ENCODE results near the gene TNS3.

- no peak for TF ChIP-seq POLR2A (IDR thresholded peaks at IDR 0.05)
- TF ChIP-seq, protein P1, sequence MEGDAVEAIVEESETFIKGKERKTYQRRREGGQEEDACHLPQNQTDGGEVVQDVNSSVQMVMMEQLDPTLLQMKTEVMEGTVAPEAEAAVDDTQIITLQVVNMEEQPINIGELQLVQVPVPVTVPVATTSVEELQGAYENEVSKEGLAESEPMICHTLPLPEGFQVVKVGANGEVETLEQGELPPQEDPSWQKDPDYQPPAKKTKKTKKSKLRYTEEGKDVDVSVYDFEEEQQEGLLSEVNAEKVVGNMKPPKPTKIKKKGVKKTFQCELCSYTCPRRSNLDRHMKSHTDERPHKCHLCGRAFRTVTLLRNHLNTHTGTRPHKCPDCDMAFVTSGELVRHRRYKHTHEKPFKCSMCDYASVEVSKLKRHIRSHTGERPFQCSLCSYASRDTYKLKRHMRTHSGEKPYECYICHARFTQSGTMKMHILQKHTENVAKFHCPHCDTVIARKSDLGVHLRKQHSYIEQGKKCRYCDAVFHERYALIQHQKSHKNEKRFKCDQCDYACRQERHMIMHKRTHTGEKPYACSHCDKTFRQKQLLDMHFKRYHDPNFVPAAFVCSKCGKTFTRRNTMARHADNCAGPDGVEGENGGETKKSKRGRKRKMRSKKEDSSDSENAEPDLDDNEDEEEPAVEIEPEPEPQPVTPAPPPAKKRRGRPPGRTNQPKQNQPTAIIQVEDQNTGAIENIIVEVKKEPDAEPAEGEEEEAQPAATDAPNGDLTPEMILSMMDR (IDR thresholded peaks at IDR 0.05), result no peak
These were observed 196.3 kb downstream of the TNS3 start for GRCh38 chr7:47385536-47386125.

Measured in uterus (tissue), 2 donors.